A549 (cell line): Measurements from ENCODE around the gene BCL11B.

Experiments used
- CTCF ChIP-seq: fragments of >200 bp; sonication (Bioruptor Twin); formaldehyde crosslinking; IDR thresholded peaks from 3 replicates; pipeline ENCODE4 v1.5.1; 2016
- ELK1 ChIP-seq: fragments of 150-350 bp; IDR thresholded peaks from 2 replicates; pipeline ENCODE4 v1.6.1; 2014; ENCODE audit warnings: low read depth, mild to moderate bottlenecking, low read length
- EP300 ChIP-seq, 2 experiments: fragments of >200 bp; sonication (Bioruptor Twin); formaldehyde crosslinking; IDR thresholded peaks; 2 replicates in 1 of 2; 3 replicates in 1 of 2; pipeline ENCODE4 v1.6.1; 2016 to 2017
- MYC ChIP-seq: IDR thresholded peaks from 2 replicates; pipeline ENCODE4 v1.6.1; 2012; ENCODE audit warnings: mild to moderate bottlenecking, inconsistent platforms, low read length, improper control_type of control experiment, borderline replicate concordance
- PHF8 ChIP-seq: fragments of 200-600 bp; sonication (generic); IDR thresholded peaks from 2 replicates; pipeline ENCODE4 v1.6.1; 2016; ENCODE audit warnings: low read depth, mild to moderate bottlenecking, antibody characterized with exemption, moderate library complexity, borderline replicate concordance
- RFX5 ChIP-seq: fragments of 450-650 bp; IDR thresholded peaks from 2 replicates; pipeline ENCODE4 v1.7.1; 2014; ENCODE audit warnings: antibody characterized with exemption, mild to moderate bottlenecking, moderate library complexity
- TF ChIP-seq, protein P1 (sequence below): IDR thresholded peaks from 2 replicates; pipeline ENCODE4 v1.6.1; 2012

DNA sequence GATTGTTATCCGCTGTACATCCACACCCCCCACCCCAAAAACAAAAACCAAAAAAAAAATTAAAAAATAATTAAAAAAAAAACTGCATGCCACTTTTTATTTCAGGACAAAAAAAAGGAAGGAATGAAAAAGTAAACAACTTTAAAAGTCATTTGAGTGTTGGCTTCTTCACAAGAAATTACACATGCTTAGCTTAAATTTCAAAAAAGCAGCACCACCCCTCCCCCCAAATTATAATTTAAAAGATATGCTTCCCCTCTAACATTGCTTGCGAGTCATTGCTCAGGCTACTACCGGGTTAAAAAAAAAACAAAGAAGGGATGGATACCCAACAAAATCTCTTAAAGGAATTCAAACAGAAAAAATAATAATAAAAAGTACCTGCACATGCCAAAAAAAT lies 98.5 kb downstream of the BCL11B start:
- no peak for TF ChIP-seq CTCF
- no peak for TF ChIP-seq PHF8
- TF ChIP-seq RFX5: no peak
- no peak for TF ChIP-seq MYC
- no peak for TF ChIP-seq EP300 (IDR thresholded peaks at IDR 0.05)
- TF ChIP-seq, protein P1, sequence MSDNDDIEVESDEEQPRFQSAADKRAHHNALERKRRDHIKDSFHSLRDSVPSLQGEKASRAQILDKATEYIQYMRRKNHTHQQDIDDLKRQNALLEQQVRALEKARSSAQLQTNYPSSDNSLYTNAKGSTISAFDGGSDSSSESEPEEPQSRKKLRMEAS: no peak
- TF ChIP-seq ELK1: no peak
